SK-N-SH (cell line): Measurements from ENCODE around the gene DMRT3. TPM values are rescaled to one million over a fixed set of nuclear protein-coding genes. Genes with fewer than 3 reads are reported as not detected.

ENCODE experiments used
- CTCF ChIA-PET: fragments of 300-600, 350-600 bp; formaldehyde crosslinking; extraction: SDS; loops from one replicate; lab custom pipeline; 2021; lab: Yijun Ruan, JAX
- POLR2A ChIA-PET: fragments of 350-600 bp; sonication (Branson Sonifier 250); formaldehyde crosslinking; extraction: SDS; loops from one replicate; lab custom pipeline; 2020; ENCODE audit warnings: antibody characterized with exemption, inconsistent platforms; lab: Yijun Ruan, JAX
- DNase-seq: peaks from one replicate; pipeline ENCODE4 v3.0.0; 2012
- H2AFZ ChIP-seq: fragments of 200-600 bp; sonication (generic); 2 replicates; pipeline ENCODE4 v1.8.1; 2016; ENCODE audit warnings: antibody characterized with exemption, mild to moderate bottlenecking, low read depth
- H3F3A ChIP-seq: fragments of 200-600 bp; sonication (generic); replicated peaks from 2 replicates; pipeline ENCODE3; 2016; ENCODE audit warnings: antibody characterized with exemption, mild to moderate bottlenecking; ENCODE audit not compliant: insufficient read depth
- H3K27ac ChIP-seq, 2 experiments: fragments of 200-500 bp in 1 of 2; fragments of 200-600 bp in 1 of 2; sonication (Bioruptor generic) in 1 of 2; sonication (generic), shearing (Covaris generic) in 1 of 2; 2 replicates each; pipeline versions ENCODE4 v1.5.1 to v1.6.1; 2014 to 2016; ENCODE audit warnings: low read depth in 2 of 2, inconsistent platforms in 1 of 2, low read length in 1 of 2, mild to moderate bottlenecking in 1 of 2, mixed read lengths in 1 of 2
- H3K27me3 ChIP-seq: fragments of 200-600 bp; sonication (generic), shearing (Covaris generic); 2 replicates; pipeline ENCODE4 v1.6.1; 2016; ENCODE audit warnings: mixed run types; ENCODE audit not compliant: insufficient read depth
- H3K36me3 ChIP-seq, 2 experiments: fragments of 200-500 bp in 1 of 2; fragments of 200-600 bp in 1 of 2; sonication (Bioruptor generic) in 1 of 2; sonication (generic) in 1 of 2; replicated peaks in 1 of 2; 2 replicates each; pipeline versions ENCODE3 to v1.5.1; 2014 to 2016; ENCODE audit warnings: low read length in 1 of 2, mild to moderate bottlenecking in 1 of 2; ENCODE audit not compliant: insufficient read depth in 2 of 2, control insufficient read depth in 1 of 2
- H3K4me1 ChIP-seq, 2 experiments: fragments of 200-500 bp in 1 of 2; fragments of 200-600 bp in 1 of 2; sonication (Bioruptor generic) in 1 of 2; sonication (generic), shearing (Covaris generic) in 1 of 2; 2 replicates each; pipeline versions ENCODE4 v1.5.1 to v1.6.1; 2014 to 2016; ENCODE audit warnings: low read depth in 1 of 2, low read length in 1 of 2, mixed run types in 1 of 2; ENCODE audit not compliant: insufficient read depth in 2 of 2, control insufficient read depth in 1 of 2
- H3K4me2 ChIP-seq: fragments of 200-600 bp; sonication (generic), shearing (Covaris generic); 2 replicates; pipeline ENCODE4 v1.6.1; 2017; ENCODE audit warnings: mixed run types
- H3K4me3 ChIP-seq, 2 experiments: fragments of 200-500 bp in 1 of 2; fragments of 200-600 bp in 1 of 2; sonication (Bioruptor generic) in 1 of 2; sonication (generic), shearing (Covaris generic) in 1 of 2; 2 replicates each; pipeline versions ENCODE4 v1.5.1 to v1.8.1; 2014 to 2016; ENCODE audit warnings: low read depth in 2 of 2, inconsistent platforms in 1 of 2, low read length in 1 of 2, mild to moderate bottlenecking in 1 of 2, mixed read lengths in 1 of 2, moderate library complexity in 1 of 2
- H3K79me2 ChIP-seq: fragments of 200-600 bp; sonication (generic); 2 replicates; pipeline ENCODE4 v1.8.1; 2017; ENCODE audit warnings: mild to moderate bottlenecking; ENCODE audit not compliant: insufficient read depth
- H3K9ac ChIP-seq: fragments of 200-600 bp; sonication (generic); 2 replicates; pipeline ENCODE4 v1.6.1; 2017; ENCODE audit warnings: mixed run types
- H3K9me2 ChIP-seq: fragments of 200-600 bp; sonication (generic); 2 replicates; pipeline ENCODE4 v1.6.1; 2017; ENCODE audit warnings: mixed run types
- H3K9me3 ChIP-seq: fragments of 200-600 bp; sonication (generic); 2 replicates; pipeline ENCODE4 v1.6.1; 2017; ENCODE audit warnings: mixed run types, mild to moderate bottlenecking, moderate library complexity
- H4K20me1 ChIP-seq: fragments of 200-600 bp; sonication (generic); 2 replicates; pipeline ENCODE4 v1.6.1; 2017; ENCODE audit warnings: mild to moderate bottlenecking, mixed run types; ENCODE audit not compliant: insufficient read depth
- CHD2 ChIP-seq: fragments of 150-350 bp; IDR thresholded peaks from 2 replicates; pipeline ENCODE4 v1.6.1; 2018; ENCODE audit warnings: low read length; ENCODE audit not compliant: partially characterized antibody
- EP300 ChIP-seq, 2 experiments: IDR thresholded peaks; 2 replicates each; pipeline versions ENCODE4 v1.4.0 to v1.6.1; 2012; ENCODE audit warnings: borderline replicate concordance in 1 of 2, low read depth in 1 of 2, low read length in 1 of 2
- FOXM1 ChIP-seq: IDR thresholded peaks from 2 replicates; pipeline ENCODE4 v1.4.0; 2012; ENCODE audit warnings: low read depth, mild to moderate bottlenecking
- JUND ChIP-seq: IDR thresholded peaks from 2 replicates; pipeline ENCODE4 v1.4.0; 2012
- MEF2A ChIP-seq: IDR thresholded peaks from 2 replicates; pipeline ENCODE4 v1.4.0; 2012; ENCODE audit warnings: low read depth, borderline replicate concordance
- NFIC ChIP-seq: IDR thresholded peaks from 2 replicates; pipeline ENCODE4 v1.4.0; 2012; ENCODE audit warnings: borderline replicate concordance
- NRF1 ChIP-seq: IDR thresholded peaks from 2 replicates; pipeline ENCODE4 v1.6.1; 2012; ENCODE audit warnings: low read depth, mild to moderate bottlenecking, low read length
- RAD21 ChIP-seq: IDR thresholded peaks from 2 replicates; pipeline ENCODE4 v1.6.1; 2012; ENCODE audit warnings: mild to moderate bottlenecking, low read length
- RCOR1 ChIP-seq: fragments of 150-350 bp; IDR thresholded peaks from 2 replicates; pipeline ENCODE4 v1.6.1; 2017; ENCODE audit warnings: antibody characterized with exemption, low read length
- REST ChIP-seq: IDR thresholded peaks from 2 replicates; pipeline ENCODE4 v1.6.1; 2012; ENCODE audit warnings: mild to moderate bottlenecking, low read depth, low read length, moderate library complexity
- SIN3A ChIP-seq: IDR thresholded peaks from 2 replicates; pipeline ENCODE4 v1.6.1; 2012; ENCODE audit warnings: low read depth, mild to moderate bottlenecking, low read length, moderate library complexity, borderline replicate concordance
- TAF1 ChIP-seq: IDR thresholded peaks from 2 replicates; pipeline ENCODE4 v1.6.1; 2012; ENCODE audit warnings: low read depth, mild to moderate bottlenecking, low read length, moderate library complexity, borderline replicate concordance
- WGBS: methylation state at CpG from one replicate; pipeline ENCODE4 v1.1.6; 2017; ENCODE audit warnings: low lambda C conversion rate; 5-methylcytosine and 5-hydroxymethylcytosine counted together
- polyA plus RNA-seq, 3 experiments: library from polyadenylated mRNA; depleted of rRNA; stranded (reverse); fragments of >200 nt; gene quantifications; 2 replicates each; pipeline ENCODE4 v1.2.3, GENCODE V29; 2012

DMRT3 gene
- polyA plus RNA-seq, 1 of the 3 experiments (the other 2 are of a cell fraction) = not detected

GRCh38 chr9:980640-981039, 4.2 kb downstream of the DMRT3 start:
- no peak overlapping the region for H3K4me2 ChIP-seq
- no peaks in the 10 kb centered on the region for H3F3A ChIP-seq
- H3K9me3 ChIP-seq = no peaks in the 10 kb centered on the region
- 0% methylated on average over 4 of the region's 4 CpGs for WGBS
- H3K36me3 ChIP-seq = no peaks in the 10 kb centered on the region
- no peak overlapping the region for H3K9ac ChIP-seq
- ChIA-PET CTCF (no interaction called here), POLR2A (no interaction called here)
- H4K20me1 ChIP-seq = no peaks in the 10 kb centered on the region
- peaks cover 61% of the 10 kb centered on the region for H3K27me3 ChIP-seq
- no peaks in the 10 kb centered on the region for H3K79me2 ChIP-seq
- H2AFZ ChIP-seq = no peak overlapping the region
- DNase-seq = no peak
- TF ChIP-seq RCOR1 (no peak), JUND (no peak), RAD21 (no peak), NRF1 (no peak), MEF2A (no peak), NFIC (no peak), EP300 (IDR thresholded peaks at IDR 0.05; ENCODE audit: borderline replicate concordance in 1 of 2, low read depth in 1 of 2, low read length in 1 of 2) (no peak), SIN3A (no peak), CHD2 (no peak), TAF1 (no peak)
- no peaks in the 10 kb centered on the region for H3K4me1 ChIP-seq
- no peak overlapping the region for H3K27ac ChIP-seq
- H3K9me2 ChIP-seq = no peaks in the 10 kb centered on the region
- H3K4me3 ChIP-seq = no peak overlapping the region

GRCh38 chr9:981491-981898, 5.0 kb downstream of the DMRT3 start:
- Histone ChIP-seq H3K4me3 (no peak overlapping the region; a peak in 1 of 4 replicates), H3K27ac (no peak overlapping the region), H3K36me3 (no peaks in the 10 kb centered on the region), H4K20me1 (no peaks in the 10 kb centered on the region), H3K27me3 (peaks cover 58% of the 10 kb centered on the region), H2AFZ (no peak overlapping the region), H3K9me2 (no peaks in the 10 kb centered on the region), H3K4me2 (no peak overlapping the region), H3K9me3 (no peaks in the 10 kb centered on the region), H3K4me1 (no peaks in the 10 kb centered on the region), H3K9ac (no peak overlapping the region), H3K79me2 (no peaks in the 10 kb centered on the region), H3F3A (no peaks in the 10 kb centered on the region)
- WGBS = 16% methylated on average over 12 of the region's 16 CpGs
- ChIA-PET CTCF (interaction anchor here (2.1 kb wide), 1 partner anchor 23 kb away, joined by 7 read pairs; no protein-coding TSS in a partner anchor), POLR2A (no interaction called here)
- DNase-seq = no peak
- TF ChIP-seq FOXM1 (no peak), RAD21 (no peak), REST (no peak), RCOR1 (no peak)
